ENCODE results near the gene GSTCD.

GRCh38 chr4:105674011-105674410 lies 34.6 kb upstream of the GSTCD start:
- no peak for TF ChIP-seq CTCF (IDR thresholded peaks at IDR 0.05)
- TF ChIP-seq POLR2A (IDR thresholded peaks at IDR 0.05) = no peak
- no peak for TF ChIP-seq EP300 (IDR thresholded peaks at IDR 0.05)
